Eye (tissue), 1 donor: Measurements from ENCODE around the gene UBL3.
A peak's percentile ranks its signal among the peaks of the same experiment; 100 is the strongest.

ENCODE experiments used
- DNase-seq: peaks from one replicate; pipeline ENCODE4 v3.0.0-alpha.2; 2015

UBL3 gene

GRCh38 chr13:29805994-29806979 lies 44.1 kb downstream of the UBL3 start:
- DNase-seq, result no peak

GRCh38 chr13:29803221-29803620 lies 47.2 kb downstream of the UBL3 start:
- DNase-seq, result no peak

DNA sequence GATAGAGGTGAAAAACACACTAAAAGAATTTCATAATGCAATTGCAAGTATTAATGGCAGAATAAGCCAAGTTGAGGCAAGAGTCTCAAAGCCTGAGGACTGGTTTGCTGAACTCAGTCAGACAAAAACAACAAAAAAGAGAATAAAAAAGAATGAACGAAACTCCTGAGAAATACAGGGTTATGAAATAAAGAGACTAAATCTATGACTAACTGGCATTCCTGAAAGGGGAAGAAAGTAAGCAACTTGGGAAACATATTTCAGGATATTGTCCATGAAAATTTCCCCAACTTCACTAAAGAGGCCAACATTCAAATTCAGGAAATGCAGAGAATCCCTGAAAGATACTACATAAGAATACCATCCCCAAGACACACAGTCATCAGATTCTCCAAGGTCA lies 47.8 kb downstream of the UBL3 start:
- DNase-seq, result no peak

DNA sequence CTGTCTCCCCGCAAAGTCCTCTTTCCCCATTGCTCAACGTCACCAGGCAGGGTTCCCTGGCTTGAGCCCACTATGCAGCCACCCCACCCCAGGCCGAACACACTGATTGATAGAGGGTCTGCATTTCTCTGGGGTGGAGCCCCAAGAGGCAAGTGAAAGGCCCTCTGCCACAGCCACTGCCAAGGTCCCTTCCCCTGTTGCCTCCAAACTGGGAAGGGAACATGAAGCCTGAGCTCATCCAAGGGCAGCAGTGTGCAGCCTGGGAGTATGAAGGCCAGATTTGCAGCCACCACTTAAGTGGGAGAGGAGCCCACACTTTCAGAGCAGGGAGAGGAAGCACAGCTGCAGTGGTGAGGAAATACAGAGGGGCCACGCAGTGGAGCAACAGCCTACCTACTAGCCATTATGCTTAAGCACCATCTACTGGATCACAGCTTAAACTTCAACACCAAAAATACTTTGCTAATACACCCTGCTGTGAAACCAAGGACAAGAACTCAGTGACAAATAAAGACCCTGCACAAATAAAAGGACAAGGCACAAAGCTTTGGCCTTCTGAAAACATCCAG lies 48.6 kb downstream of the UBL3 start:
- no peak for DNase-seq

GRCh38 chr13:29801102-29801501 lies 49.3 kb downstream of the UBL3 start:
- DNase-seq, result no peak

DNA sequence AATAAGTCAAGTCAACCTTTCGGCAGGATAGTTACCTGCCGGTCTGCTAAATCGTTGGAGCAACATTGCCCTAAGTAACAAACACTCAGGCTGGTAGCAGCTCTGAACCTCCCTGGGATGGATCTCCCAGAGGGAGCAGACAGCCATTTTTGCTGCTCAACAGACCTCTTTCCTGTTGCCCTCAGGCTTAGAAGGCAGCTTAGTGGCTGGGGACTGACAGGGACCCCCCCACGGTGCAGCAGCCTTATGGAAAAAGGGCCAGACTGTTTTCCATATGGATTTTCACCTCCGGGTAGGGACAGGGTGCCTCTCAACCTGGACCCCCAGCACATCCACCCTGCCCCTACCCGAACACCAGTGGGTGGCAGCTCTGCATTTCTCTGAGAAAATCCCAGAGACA lies 49.7 kb downstream of the UBL3 start:
- no peak for DNase-seq

GRCh38 chr13:29799041-29799440 lies 51.4 kb downstream of the UBL3 start:
- no peak for DNase-seq

GRCh38 chr13:29791997-29792780 lies 58.2 kb downstream of the UBL3 start:
- DNase-seq, result no peak

- no peak for DNase-seq
Observed at GRCh38 chr13:29791508-29791907, 58.9 kb downstream of the UBL3 start.

GRCh38 chr13:29786698-29787097 lies 63.7 kb downstream of the UBL3 start:
- DNase-seq, result no peak

DNA sequence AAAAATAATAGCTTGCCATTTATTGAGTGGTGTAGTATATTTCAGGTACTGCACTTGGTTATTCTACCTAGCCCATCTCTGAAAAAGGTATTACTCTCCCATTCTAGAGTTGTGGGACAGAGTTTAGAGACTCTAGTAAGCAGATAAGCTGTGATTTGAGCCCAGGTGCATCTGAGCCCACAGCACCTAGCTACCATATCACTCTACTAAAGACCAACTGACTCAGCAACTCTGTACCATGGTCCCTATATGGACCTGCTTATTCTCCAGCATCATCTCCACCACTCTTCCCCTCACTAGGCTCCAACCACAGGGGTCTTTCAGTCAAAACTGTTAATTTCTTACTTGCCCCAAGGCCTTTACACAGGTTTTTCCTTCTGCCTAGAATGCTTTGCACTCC lies 64.4 kb downstream of the UBL3 start:
- DNase-seq, result no peak

DNA sequence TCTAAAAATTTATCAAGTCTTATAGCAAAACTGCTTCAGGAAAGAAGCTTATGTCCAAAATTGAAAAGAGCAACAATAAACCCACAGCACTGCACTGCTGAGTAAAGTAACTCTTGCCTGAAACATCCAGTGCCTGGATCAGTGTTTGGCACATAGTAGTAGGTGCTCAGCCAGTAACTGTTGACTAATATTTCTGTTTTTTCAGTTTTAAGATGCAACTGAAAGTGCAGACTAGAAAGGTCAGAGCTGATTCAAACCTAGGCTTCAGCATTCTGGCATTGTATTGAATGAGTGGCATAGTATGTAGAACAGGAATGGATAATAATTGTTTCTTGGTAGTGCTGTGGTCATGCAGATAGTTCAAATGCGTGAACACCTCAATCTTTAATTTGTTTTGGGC lies 67.6 kb downstream of the UBL3 start:
- no peak for DNase-seq

GRCh38 chr13:29774830-29775229 lies 75.6 kb downstream of the UBL3 start:
- DNase-seq, result no peak

- peak; percentile 50 for DNase-seq
Observed at GRCh38 chr13:29771247-29771646, 79.2 kb downstream of the UBL3 start.

DNA sequence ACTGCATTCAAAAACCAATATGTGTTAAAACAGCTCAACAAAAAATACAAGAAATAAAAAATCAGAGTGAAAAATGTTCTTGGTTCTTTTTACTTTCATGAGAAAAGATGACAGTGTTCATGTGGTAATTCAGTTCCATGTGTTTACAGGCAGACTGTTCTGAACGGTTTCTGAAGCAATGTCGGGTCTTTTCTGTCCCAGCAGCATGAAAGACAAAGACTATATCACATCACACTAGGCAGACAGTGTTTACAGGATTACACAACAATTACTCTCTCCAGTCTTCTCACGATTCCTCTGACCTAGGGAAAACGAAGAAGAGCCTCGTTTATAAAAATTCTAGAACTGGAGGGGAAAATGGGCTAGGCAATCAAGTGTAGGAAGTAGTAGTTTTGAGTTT lies 83.4 kb downstream of the UBL3 start:
- no peak for DNase-seq

DNA sequence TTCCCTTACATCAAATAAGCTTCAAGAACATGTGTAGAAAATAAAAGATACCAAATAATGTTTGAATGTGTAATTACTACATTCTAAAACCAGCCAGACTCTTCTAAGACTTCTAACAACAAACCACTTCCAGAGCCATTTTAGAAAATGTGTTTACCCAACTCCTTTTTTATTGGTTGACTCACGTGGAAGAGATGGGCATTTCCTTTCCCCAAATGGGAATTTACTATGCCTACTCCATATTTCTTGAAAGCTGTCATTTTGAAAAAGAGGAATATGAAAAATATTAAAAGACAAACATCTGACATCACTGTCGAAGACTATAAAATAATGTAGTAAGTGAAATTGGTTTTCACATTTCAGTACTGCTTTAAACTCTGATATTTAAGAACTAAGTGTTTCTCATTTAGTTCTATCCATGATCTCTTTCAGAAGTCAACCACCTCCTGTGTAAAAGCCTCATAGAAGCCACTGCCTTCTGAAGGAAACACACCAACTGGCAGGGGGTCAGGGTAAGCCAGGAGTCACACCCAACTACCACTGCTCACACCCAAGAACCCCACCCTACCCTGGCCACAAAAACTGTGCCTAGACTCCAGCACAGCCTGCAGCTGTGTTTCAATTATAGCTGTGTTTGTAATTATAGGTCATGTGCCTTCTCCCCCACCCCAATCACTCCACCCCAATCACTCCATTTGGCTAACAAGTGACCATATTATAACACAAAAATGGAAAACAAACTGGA lies 86.8 kb downstream of the UBL3 start:
- DNase-seq, result no peak

DNA sequence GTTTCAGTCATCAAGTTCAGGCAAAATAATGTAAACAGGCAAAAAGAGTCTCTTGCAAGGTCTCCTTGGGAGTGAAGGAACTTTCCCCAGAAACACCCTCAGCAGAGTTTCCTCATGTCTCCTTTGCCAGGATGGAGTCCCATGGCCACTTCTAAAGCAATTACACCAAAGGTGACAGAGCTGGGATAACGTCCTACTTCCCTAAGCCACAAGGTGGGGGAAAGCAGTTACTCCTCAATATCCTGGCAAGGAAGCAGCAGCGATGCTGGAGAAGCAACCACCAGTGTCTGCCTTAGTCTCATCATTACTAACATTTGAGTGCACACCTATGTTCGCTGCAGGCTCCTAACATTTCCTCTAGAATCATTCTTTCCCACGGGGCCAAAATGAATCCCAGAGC lies 88.6 kb downstream of the UBL3 start:
- no peak for DNase-seq

DNA sequence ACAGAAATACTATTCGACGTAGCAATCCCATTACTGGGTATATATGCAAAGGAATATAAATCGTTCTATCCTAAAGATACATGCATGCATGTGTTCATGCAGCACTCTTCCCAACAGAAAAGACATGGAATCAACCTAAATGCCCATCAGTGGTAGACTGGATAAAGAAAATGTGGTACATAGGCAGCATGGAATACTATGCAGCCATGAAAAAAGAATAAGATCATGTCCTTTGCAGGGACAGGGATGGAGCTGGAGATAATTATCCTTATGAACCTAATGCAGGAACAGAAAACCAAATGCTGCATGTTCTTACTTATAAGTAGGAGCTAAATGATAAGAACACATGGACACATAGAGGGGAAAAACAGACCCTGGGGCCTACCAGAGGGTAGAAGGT lies 89.3 kb downstream of the UBL3 start:
- no peak for DNase-seq

DNA sequence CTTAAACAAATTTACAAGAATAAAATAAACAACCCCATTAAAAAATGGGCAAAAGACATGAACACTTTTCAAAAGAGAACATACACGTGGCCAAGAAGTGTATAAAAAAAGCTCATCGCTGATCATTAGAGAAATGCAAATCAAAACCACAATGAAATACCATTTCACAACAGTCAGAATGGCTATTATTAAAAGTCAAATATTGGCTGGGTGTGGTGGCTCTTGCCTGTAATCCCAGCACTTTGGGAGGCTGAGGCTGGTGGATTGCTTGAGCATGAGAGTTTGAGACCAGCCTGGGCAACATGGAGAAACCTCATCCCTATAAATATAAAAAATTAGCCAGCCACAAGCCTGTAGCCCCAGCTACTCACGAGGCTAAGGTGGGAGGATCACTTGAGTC lies 89.9 kb downstream of the UBL3 start:
- DNase-seq, result no peak

DNA sequence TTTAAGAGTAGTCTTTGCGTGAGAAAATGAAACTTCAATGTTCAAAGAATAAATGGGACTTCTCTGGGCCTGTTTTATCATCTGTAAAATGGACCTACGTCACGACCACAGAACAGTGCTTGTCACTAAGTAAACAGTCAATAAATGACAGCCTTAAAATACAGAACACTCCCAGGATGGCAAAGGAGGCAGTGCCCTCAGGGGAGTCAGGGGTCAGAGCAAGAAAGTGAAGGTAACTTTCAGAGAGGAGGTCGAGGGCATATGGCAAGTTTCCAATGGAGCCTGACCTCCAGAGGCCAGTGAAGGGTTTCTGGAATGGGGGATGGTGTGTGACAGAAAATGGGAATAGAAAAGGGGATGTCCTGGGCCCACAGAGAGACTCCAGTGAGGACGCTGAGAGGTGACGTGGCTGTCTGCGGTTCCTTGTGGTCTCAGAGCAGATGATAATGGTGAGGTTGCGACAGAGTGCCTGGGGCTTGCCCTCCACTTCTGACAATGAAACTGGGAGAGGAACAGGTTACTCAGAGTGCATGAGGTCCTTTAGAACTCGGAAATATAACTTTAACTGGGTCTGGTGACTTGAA lies 91.8 kb downstream of the UBL3 start:
- no peak for DNase-seq

DNA sequence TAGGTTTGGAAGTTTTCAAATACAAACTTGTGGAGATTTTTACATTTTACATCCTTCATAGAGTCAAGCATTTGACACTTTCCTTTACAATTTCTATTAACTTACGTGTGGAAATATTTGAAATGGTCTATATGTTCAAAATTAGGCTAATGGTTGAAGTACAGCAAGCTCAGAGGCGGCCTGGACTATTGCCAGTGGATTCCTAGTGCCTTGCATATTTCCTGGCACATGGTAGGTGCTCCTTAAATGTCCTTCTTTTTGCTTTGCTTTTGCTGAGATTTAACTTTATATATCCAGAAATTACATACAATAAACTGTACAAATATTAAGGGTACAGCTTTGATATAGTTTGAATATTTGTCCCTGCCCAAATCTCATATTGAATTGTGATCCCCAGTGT lies 93.9 kb downstream of the UBL3 start:
- DNase-seq, result no peak

- DNase-seq, result no peak
Observed at GRCh38 chr13:29754473-29754806, 96.0 kb downstream of the UBL3 start.
